DOHH2 (cell line): ENCODE measurements around the gene TLR5.

Experiments
- CTCF ChIP-seq: fragments of 200-600 bp; sonication (generic); IDR thresholded peaks from one replicate; pipeline ENCODE4 v1.5.1; 2014; ENCODE audit warnings: antibody characterized with exemption, mild to moderate bottlenecking, low read depth, low read length; ENCODE audit not compliant: poor library complexity, severe bottlenecking
- EZH2phosphoT487 ChIP-seq: fragments of 200-600 bp; sonication (generic); IDR thresholded peaks from 2 replicates; pipeline ENCODE4 v1.6.1; 2017; ENCODE audit warnings: borderline replicate concordance, mild to moderate bottlenecking, antibody characterized with exemption, low read length, moderate library complexity, mixed read lengths

- TF ChIP-seq CTCF (no peak), EZH2phosphoT487 (no peak)
These were observed 47.1 kb upstream of the TLR5 start for GRCh38 chr1:223189903-223190724.
